ENCODE measurements around the gene SPRN.
A peak's percentile ranks its signal among the peaks of the same experiment; 100 is the strongest.
"Not testable (repeated sequence)": the region's sequence is repeated elsewhere in the genome, so short reads cannot be mapped to it uniquely, and the experiment has no call there.

Gene SPRN

GRCh38 chr10:133388236-133388972, 36.0 kb downstream of the SPRN start:
- H3K4me3 ChIP-seq (ENCODE audit: low read depth, low read length) = peak overlapping the region; percentile 73
- TF ChIP-seq, protein P1, sequence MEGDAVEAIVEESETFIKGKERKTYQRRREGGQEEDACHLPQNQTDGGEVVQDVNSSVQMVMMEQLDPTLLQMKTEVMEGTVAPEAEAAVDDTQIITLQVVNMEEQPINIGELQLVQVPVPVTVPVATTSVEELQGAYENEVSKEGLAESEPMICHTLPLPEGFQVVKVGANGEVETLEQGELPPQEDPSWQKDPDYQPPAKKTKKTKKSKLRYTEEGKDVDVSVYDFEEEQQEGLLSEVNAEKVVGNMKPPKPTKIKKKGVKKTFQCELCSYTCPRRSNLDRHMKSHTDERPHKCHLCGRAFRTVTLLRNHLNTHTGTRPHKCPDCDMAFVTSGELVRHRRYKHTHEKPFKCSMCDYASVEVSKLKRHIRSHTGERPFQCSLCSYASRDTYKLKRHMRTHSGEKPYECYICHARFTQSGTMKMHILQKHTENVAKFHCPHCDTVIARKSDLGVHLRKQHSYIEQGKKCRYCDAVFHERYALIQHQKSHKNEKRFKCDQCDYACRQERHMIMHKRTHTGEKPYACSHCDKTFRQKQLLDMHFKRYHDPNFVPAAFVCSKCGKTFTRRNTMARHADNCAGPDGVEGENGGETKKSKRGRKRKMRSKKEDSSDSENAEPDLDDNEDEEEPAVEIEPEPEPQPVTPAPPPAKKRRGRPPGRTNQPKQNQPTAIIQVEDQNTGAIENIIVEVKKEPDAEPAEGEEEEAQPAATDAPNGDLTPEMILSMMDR (IDR thresholded peaks at IDR 0.05; ENCODE audit: low read depth, low read length, missing control alignments) = no peak
- no peak for DNase-seq (ENCODE audit: low read depth)

GRCh38 chr10:133386951-133387350, 37.5 kb downstream of the SPRN start:
- not testable (repeated sequence) for DNase-seq (ENCODE audit: low read depth); H3K4me3 ChIP-seq (ENCODE audit: low read depth, low read length)

GRCh38 chr10:133385214-133385613, 39.2 kb downstream of the SPRN start:
- H3K4me3 ChIP-seq (ENCODE audit: low read depth, low read length) = no peak overlapping the region
- TF ChIP-seq, protein P1 (IDR thresholded peaks at IDR 0.05; ENCODE audit: low read depth, low read length, missing control alignments) = no peak
- DNase-seq (ENCODE audit: low read depth) = no peak

DNA sequence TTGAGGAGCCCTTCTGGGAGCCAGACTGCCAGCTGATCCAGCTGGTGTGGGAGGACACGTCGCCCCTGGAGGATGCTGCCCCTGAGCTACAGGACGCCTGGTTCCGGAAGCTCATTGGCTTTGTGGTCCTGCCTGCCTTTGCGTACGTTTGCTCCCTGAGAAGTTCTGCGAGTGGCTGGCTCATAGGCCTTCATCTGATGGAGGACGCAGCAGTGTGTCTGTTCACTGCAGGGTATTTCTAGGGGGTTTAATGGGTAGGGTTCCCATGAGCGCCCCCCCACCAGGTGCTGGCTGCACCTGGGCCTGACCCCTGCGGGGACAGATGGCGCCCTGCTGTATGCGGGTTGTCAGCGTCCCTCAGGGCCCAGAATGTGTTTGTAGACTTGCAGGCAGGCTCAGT, 40.4 kb downstream of the SPRN start:
- no peak overlapping the region for H3K4me3 ChIP-seq (ENCODE audit: low read depth, low read length)
- TF ChIP-seq, protein P1 (IDR thresholded peaks at IDR 0.05; ENCODE audit: low read depth, low read length, missing control alignments) = no peak
- no peak for DNase-seq (ENCODE audit: low read depth)

DNA sequence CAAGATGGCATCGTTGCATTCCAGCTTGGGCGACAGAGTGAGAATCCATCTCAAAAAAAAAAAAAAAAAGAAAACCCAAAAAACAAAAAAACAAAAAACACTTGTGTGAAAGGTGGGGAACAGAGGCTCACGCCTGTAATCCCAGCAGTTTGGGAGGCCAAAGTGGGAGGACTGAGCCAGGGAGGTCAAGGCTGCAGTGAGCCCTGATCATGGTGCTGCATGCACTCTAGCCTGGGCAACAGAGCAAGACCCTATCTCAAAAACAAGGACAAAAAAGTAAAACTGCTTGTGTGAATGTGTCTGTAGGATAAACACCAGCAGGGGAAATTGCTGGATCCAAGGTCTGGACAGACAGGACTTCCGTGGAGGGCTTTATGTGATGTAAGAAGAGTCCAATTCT, 40.9 kb downstream of the SPRN start:
- H3K4me3 ChIP-seq (ENCODE audit: low read depth, low read length) = no peak overlapping the region
- no peak for DNase-seq (ENCODE audit: low read depth)
- TF ChIP-seq, protein P1 (IDR thresholded peaks at IDR 0.05; ENCODE audit: low read depth, low read length, missing control alignments) = no peak

DNA sequence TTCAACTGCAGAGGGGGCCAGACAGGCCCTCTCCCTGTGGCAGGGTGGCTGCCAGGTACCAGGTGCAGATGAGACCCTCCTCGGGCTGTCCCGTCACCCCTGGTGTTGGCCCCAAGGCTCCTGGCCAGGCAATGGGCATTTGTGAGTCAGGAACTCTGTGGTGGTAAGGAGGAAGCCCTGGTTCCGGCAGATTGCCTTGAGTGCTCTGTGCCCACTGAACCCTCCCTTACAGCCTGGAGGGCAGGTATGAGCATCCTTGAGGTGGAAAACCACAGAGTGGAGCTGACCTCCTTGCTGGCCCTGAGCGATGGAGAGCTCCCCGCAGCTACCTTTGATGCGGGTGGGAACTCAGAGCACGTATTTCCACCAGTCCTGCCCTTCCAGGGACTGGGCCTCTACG, 43.4 kb downstream of the SPRN start:
- no peak overlapping the region for H3K4me3 ChIP-seq (ENCODE audit: low read depth, low read length)
- TF ChIP-seq, protein P1 (IDR thresholded peaks at IDR 0.05; ENCODE audit: low read depth, low read length, missing control alignments) = no peak
- no peak for DNase-seq (ENCODE audit: low read depth)

DNA sequence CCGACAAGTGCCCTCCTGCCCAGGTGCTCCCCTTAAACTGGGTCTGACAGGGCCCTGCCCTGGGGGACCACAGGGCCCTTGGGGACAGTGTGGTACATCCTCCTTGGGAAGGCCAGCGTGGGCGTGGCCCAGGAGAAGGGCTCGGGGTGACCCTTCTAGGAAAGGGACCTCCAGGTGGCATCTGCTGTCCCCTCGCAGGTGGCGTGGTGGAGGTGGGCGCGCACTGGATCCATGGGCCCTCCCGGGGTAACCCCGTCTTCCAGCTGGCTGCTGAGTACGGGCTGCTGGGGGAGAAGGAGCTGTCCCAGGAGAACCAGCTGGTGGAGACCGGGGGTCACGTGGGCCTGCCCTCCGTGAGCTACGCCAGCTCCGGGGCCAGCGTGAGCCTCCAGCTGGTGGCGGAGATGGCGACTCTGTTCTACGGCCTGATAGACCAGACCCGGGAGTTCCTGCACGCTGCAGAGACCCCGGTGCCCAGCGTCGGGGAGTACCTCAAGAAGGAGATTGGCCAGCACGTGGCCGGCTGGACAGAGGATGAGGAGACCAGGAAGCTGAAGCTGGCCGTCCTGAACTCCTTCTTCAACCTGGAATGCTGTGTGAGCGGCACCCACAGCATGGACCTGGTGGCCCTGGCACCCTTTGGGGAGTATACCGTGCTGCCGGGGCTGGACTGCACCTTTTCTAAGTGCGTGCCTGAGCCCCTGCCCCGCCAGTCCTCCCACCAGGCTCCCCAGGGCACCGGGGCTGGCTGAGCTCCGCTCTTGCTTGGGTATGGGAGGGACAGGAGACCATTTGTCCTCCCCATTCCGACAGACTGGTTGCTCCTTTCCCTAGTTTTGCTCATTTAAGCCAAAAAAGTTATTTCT, 44.4 kb downstream of the SPRN start:
- DNase-seq (ENCODE audit: low read depth) = no peak
- peak overlapping the region; percentile 75 for H3K4me3 ChIP-seq (ENCODE audit: low read depth, low read length)

More for the DNA sequence above, 44.4 kb downstream of the SPRN start:
- TF ChIP-seq, protein P1 (IDR thresholded peaks at IDR 0.05; ENCODE audit: low read depth, low read length, missing control alignments) = no peak

All from GM12864 (cell line).